Activated naive CD4-positive, alpha-beta T cell (primary cell): Measurements from ENCODE around the gene GRN.
"Not testable (repeated sequence)": the region's sequence is repeated elsewhere in the genome, so short reads cannot be mapped to it uniquely, and the experiment has no call there.

Source experiments
- DNase-seq, 4 experiments: peaks; one replicate each; lab custom pipeline; 2025; lab: John Stamatoyannopoulos, UW

Gene GRN

GRCh38 chr17:44361292-44362260 is 16.5 kb downstream of the GRN start:
- DNase-seq: no peak

GRCh38 chr17:44362459-44362948 is 17.4 kb downstream of the GRN start:
- DNase-seq: no peak

GRCh38 chr17:44362949-44363612 is 18.0 kb downstream of the GRN start:
- DNase-seq: peak in 1 of 4 experiments; percentile 12

GRCh38 chr17:44363613-44364159 is 18.6 kb downstream of the GRN start, which contains the start of gene FAM171A2:
Gene FAM171A2, minus strand, starts transcription at chr17:44363853. Its CDS starts 139 bp downstream, at chr17:44363714.
- peak in 3 of 4 experiments; percentile 30 to 66 (median 31) for DNase-seq

GRCh38 chr17:44365051-44365450 is 19.9 kb downstream of the GRN start:
- not testable (repeated sequence) for DNase-seq

GRCh38 chr17:44367231-44367979 is 22.3 kb downstream of the GRN start:
- no peak for DNase-seq

- not testable (repeated sequence) for DNase-seq
Observed at GRCh38 chr17:44368391-44369243, 23.5 kb downstream of the GRN start.

GRCh38 chr17:44369414-44370023 is 24.4 kb downstream of the GRN start:
- not testable (repeated sequence) for DNase-seq

GRCh38 chr17:44372036-44372435 is 26.9 kb downstream of the GRN start:
- no peak for DNase-seq

GRCh38 chr17:44374306-44375195 is 29.4 kb downstream of the GRN start:
- no peak for DNase-seq

GRCh38 chr17:44375196-44376017 is 30.3 kb downstream of the GRN start:
- DNase-seq: no peak

- no peak for DNase-seq
Observed at GRCh38 chr17:44376124-44376523, 31.0 kb downstream of the GRN start.

GRCh38 chr17:44376779-44377178 is 31.7 kb downstream of the GRN start:
- DNase-seq: no peak

- no peak for DNase-seq
Observed at GRCh38 chr17:44378171-44378705, 33.1 kb downstream of the GRN start.

GRCh38 chr17:44379887-44380286 is 34.8 kb downstream of the GRN start:
- no peak for DNase-seq

GRCh38 chr17:44380767-44381166 is 35.7 kb downstream of the GRN start:
- no peak for DNase-seq

GRCh38 chr17:44381810-44382305 is 36.8 kb downstream of the GRN start:
- no peak for DNase-seq

GRCh38 chr17:44382917-44383316 is 37.8 kb downstream of the GRN start:
- no peak for DNase-seq
